Measurements from ENCODE around the gene WDR46. TPM values are rescaled to one million over a fixed set of nuclear protein-coding genes. Genes with fewer than 3 reads are reported as not detected.

The WDR46 gene
- total and polyA plus RNA-seq, 2 experiments from 2014 or later = 71.4 to 104 TPM

- TF ChIP-seq REST (IDR thresholded peaks at IDR 0.05; ENCODE audit: unreplicated experiment) (no peak), EZH2 (IDR thresholded peaks at IDR 0.05; ENCODE audit: low read depth, unreplicated experiment) (no peak), CTCF (conservative IDR thresholded peaks at IDR 0.05; ENCODE audit: low read depth in 2 of 2) (no peak), EZH2phosphoT487 (IDR thresholded peaks at IDR 0.05; ENCODE audit: unreplicated experiment) (no peak)
Measured at GRCh38 chr6:33296797-33297405, 7.9 kb upstream of the WDR46 start (continued).

GRCh38 chr6:33295621-33296369, 6.8 kb upstream of the WDR46 start:
- no peak for TF ChIP-seq ZNF114 (CRISPR knock-in tag; IDR thresholded peaks at IDR 0.05)
- TF ChIP-seq EZH2phosphoT487 (IDR thresholded peaks at IDR 0.05; ENCODE audit: unreplicated experiment) = no peak
- Histone ChIP-seq H3K4me3 (no peak overlapping the region), H3K4me2 (no peak overlapping the region), H3K27me3 (ENCODE audit: insufficient read depth) (no peaks in the 10 kb centered on the region), H2AFZ (no peak overlapping the region), H3K27ac (ENCODE audit: low read depth) (no peak overlapping the region), H3F3A (replicated peaks; ENCODE audit: low read depth) (peaks cover 21% of the 10 kb centered on the region; the same call in 1 of the 2 replicates), H3K79me2 (replicated peaks; ENCODE audit: insufficient read depth) (peaks cover 18% of the 10 kb centered on the region), H4K20me1 (replicated peaks; ENCODE audit: insufficient read depth) (peaks cover 9% of the 10 kb centered on the region; the same call in 1 of the 2 replicates), H3K9me2 (ENCODE audit: insufficient read depth) (no peaks in the 10 kb centered on the region), H3K4me1 (ENCODE audit: insufficient read depth) (no peaks in the 10 kb centered on the region), H3K36me3 (ENCODE audit: insufficient read depth) (no peaks in the 10 kb centered on the region)
- Mint-ChIP-seq H3K4me1 (peaks cover 28% of the 10 kb centered on the region), H3K27ac (no peak overlapping the region; the same call in 1 of the 2 replicates), H3K9me3 (no peaks in the 10 kb centered on the region), H3K36me3 (ENCODE audit: low read depth) (peaks cover 36% of the 10 kb centered on the region), H3K4me3 (peak overlapping the region; percentile 97), H3K27me3 (ENCODE audit: insufficient read depth, low read depth, poor library complexity) (peaks cover 23% of the 10 kb centered on the region)
- DNase-seq (ENCODE audit: low spot score) = no peak
- ATAC-seq = no peak
